Ovary (tissue), 9 donors: Measurements from ENCODE around the gene MYH9. TPM values are rescaled to one million over a fixed set of nuclear protein-coding genes. Genes with fewer than 3 reads are reported as not detected.

Source experiments
- DNase-seq, 5 donors: peaks; one replicate each; pipeline ENCODE4 v3.0.0-alpha.2; 2019 to 2020
- H3K27ac ChIP-seq, 2 donors: fragments of 200-600 bp; one replicate each; pipeline versions ENCODE4 v1.5.1 to v1.8.0; 2019 to 2022
- H3K27me3 ChIP-seq: fragments of 200-600 bp; one replicate; pipeline ENCODE4 v1.8.0; 2022
- H3K36me3 ChIP-seq: fragments of 200-600 bp; sonication (generic); one replicate; pipeline ENCODE4 v1.5.1; 2019
- H3K4me1 ChIP-seq: one replicate; pipeline ENCODE4 v1.8.1; 2013; ENCODE audit warnings: mild to moderate bottlenecking, moderate library complexity; ENCODE audit not compliant: insufficient read depth
- H3K4me3 ChIP-seq: fragments of 200-600 bp; sonication (generic); one replicate; pipeline ENCODE4 v1.5.1; 2017
- H3K9me3 ChIP-seq, 2 donors: fragments of 200-600 bp in 1 of 2; sonication (generic) in 1 of 2; one replicate each; pipeline versions ENCODE4 v1.5.1 to v1.8.1; 2013 to 2019; ENCODE audit warnings: mild to moderate bottlenecking in 1 of 2, moderate library complexity in 1 of 2
- EP300 ChIP-seq: sonication (generic); formaldehyde crosslinking; IDR thresholded peaks from one replicate; pipeline ENCODE4 v1.6.1; 2017; ENCODE audit warnings: antibody characterized with exemption
- POLR2A ChIP-seq: fragments of 450-650 bp; IDR thresholded peaks from one replicate; pipeline ENCODE4 v1.6.1; 2017; ENCODE audit warnings: antibody characterized with exemption, mild to moderate bottlenecking, moderate library complexity
- WGBS, 3 donors: extraction: QIAGEN DNeasy Blood & Tissue Kit in 1 of 3; methylation state at CpG; one replicate each; pipeline versions ENCODE4 v1.1.5 to v1.1.7; 2013 to 2017; 5-methylcytosine and 5-hydroxymethylcytosine counted together
- intact Hi-C, 4 donors: fragments of 100-400 bp; cut with DNase I; formaldehyde crosslinking; loops; one replicate each; pipeline versions ENCODE4 v1.11.0 to v1.15.1; 2022 to 2023
- polyA plus RNA-seq, 2 donors: library from polyadenylated mRNA; stranded (reverse); fragments of 200-250 nt in 1 of 2; fragments of 350-450 nt in 1 of 2; fragmentation: Illumina TruSeq in 1 of 2; extraction: RNeasy Lipid Tissue Mini Kit (QIAGEN cat#74804) in 1 of 2; gene quantifications; one replicate each; pipeline ENCODE4 v1.2.3, GENCODE V29; 2013 to 2014
- total RNA-seq, 7 donors: library from RNA; depleted of rRNA in 2 of 7; stranded (reverse); fragments of >200 nt in 2 of 7; fragmentation: NEBNext Ultra II Directional in 3 of 7; extraction: Animal tissue kit (Norgen Biotek cat#: 25700) in 3 of 7; gene quantifications; one replicate each; pipeline versions ENCODE4 v1.1.0 to v1.2.4, GENCODE V29; 2016 to 2023
- TF ChIP-seq, protein P1 (sequence below), 3 donors: fragments of 450-650 bp in 2 of 3; fragments of 200-600 bp in 1 of 3; IDR thresholded peaks; one replicate each; pipeline versions ENCODE4 v1.5.1 to v1.8.0; 2016 to 2022; ENCODE audit warnings: antibody characterized with exemption in 3 of 3, mild to moderate bottlenecking in 1 of 3
- donor health status: DM: no; HTN: no; CAD: no; lungs with moderate emphysema.
- donor health status: DM: no; HTN: no; CAD: no.
- donor health status: Bipolar disorder and iron deficiency.
- donor health status: DM: yes; HTN: yes; CAD: no.
- donor health status: DM: no; HTN: no; CAD: no.
- donor health status: DM: yes; HTN: yes; CAD: no.

Gene MYH9
- total and polyA plus RNA-seq, 9 donors, result 128 to 530 (median 348) TPM

DNA sequence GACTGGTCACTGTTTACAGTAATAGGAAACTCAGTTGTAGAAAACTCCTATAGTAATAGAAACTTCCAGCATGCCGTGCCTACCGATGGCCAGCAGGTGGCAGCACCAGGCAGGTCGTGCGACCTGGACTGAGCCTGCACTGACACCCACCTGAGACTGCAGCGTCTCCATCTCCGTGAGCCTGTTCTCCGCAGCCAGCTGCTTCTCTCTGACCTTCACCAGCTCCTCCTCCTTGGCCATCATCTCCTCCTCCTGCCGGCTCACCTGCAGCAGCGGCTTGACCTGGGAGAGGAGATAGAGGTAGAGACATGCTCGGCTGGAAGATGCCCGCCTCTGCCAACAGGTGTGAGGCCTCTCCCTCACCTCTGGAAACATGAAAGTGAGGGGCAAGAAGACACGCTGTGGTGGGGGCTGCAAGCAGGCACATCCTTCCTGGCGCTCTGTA is 86.4 kb downstream of the MYH9 start:
- DNase-seq, result peak; percentile 67 to 88 (median 83)
- no peaks in the 10 kb centered on the region for H3K9me3 ChIP-seq
- H3K36me3 ChIP-seq, result peaks cover 4% of the 10 kb centered on the region
- no peak overlapping the region for H3K4me3 ChIP-seq
- intact Hi-C loops, result loop anchor here (1.0 to 5.0 kb wide), 3 partner anchors 166 to 171 kb away; no protein-coding TSS in a partner anchor
- WGBS, 3 donors, result 27 to 34% (median 32%) methylated on average over 13 of the region's 13 CpGs
- no peaks in the 10 kb centered on the region for H3K27me3 ChIP-seq
- H3K4me1 ChIP-seq, result no peaks in the 10 kb centered on the region
- no peak overlapping the region for H3K27ac ChIP-seq
- TF ChIP-seq, protein P1, sequence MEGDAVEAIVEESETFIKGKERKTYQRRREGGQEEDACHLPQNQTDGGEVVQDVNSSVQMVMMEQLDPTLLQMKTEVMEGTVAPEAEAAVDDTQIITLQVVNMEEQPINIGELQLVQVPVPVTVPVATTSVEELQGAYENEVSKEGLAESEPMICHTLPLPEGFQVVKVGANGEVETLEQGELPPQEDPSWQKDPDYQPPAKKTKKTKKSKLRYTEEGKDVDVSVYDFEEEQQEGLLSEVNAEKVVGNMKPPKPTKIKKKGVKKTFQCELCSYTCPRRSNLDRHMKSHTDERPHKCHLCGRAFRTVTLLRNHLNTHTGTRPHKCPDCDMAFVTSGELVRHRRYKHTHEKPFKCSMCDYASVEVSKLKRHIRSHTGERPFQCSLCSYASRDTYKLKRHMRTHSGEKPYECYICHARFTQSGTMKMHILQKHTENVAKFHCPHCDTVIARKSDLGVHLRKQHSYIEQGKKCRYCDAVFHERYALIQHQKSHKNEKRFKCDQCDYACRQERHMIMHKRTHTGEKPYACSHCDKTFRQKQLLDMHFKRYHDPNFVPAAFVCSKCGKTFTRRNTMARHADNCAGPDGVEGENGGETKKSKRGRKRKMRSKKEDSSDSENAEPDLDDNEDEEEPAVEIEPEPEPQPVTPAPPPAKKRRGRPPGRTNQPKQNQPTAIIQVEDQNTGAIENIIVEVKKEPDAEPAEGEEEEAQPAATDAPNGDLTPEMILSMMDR (IDR thresholded peaks at IDR 0.05), result peak; percentile 92 to 95 (median 94)
- TF ChIP-seq POLR2A, result no peak
- TF ChIP-seq EP300, result no peak

DNA sequence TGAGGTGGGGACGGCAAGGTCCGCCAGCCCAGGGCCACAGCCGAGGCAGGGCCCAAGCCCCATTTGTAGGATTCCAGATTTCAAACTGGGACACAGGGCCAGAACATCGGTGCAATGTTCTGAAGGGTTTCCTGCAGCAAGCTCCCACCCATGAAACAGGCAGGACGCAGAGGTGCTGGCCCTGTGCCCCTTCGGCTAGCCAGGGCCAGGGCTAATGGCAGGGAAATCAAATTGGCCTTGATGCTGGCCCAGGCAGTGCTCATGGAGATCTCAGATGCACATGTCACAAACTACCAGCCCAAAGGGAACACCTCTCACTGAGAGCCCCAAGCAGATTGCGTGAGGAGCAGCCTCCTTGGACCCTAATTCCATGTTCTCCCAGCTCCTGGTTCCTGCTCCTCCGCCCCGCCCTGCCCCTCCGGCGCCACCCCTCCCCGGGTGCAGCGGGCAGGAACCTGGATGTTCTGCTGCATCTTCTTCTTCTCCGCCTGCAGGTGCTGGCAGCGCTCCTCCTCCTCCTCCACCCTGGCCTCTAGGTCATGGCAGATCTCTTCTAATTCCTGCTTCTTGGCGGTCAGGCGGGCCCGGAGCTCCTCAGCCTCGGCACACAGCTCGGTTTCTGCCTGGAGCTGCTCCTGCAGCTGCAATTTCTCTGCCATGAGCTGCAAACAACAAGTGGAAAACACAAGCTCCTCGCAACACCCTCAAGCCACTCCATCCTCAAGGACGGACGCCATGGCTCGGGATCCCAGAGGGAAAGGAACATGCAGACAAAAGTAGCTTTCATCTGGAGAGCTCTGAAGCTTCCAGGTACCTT is 87.2 kb downstream of the MYH9 start:
- peaks cover 4% of the 10 kb centered on the region for H3K36me3 ChIP-seq
- no peaks in the 10 kb centered on the region for H3K27me3 ChIP-seq
- WGBS, 3 donors, result 88 to 91% (median 89%) methylated on average over 23 to 24 of the region's 24 CpGs
- DNase-seq, result no peak
- intact Hi-C loops, result loop anchor here (1.0 to 5.0 kb wide), 3 partner anchors 167 to 172 kb away; no protein-coding TSS in a partner anchor
- no peak overlapping the region for H3K4me3 ChIP-seq
- no peaks in the 10 kb centered on the region for H3K4me1 ChIP-seq
- H3K9me3 ChIP-seq, result no peaks in the 10 kb centered on the region
- TF ChIP-seq, protein P1 (IDR thresholded peaks at IDR 0.05), result no peak
- TF ChIP-seq POLR2A (no peak), EP300 (no peak)
- H3K27ac ChIP-seq, result no peak overlapping the region

DNA sequence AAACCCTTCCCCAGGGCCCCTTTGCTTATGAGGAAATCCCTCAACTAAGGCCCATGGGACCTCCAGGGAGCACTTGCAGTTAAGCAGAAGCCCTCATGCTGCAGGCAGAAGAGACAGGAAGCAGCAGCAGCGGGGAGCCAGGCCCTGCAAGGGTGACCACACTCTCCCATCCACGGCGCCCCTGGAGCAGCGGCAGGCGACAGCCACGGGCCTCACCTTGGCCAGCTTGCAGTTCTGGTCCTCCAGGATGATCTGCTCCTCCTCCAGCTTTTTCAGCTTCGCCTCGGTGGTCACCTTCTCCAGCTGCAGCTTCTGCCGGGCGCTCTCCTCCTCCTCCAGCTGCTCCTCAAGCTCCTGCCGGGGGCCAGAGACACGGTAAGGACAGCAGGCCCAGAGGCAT is 87.9 kb downstream of the MYH9 start:
- peaks cover 4% of the 10 kb centered on the region for H3K36me3 ChIP-seq
- no peak for TF ChIP-seq POLR2A
- TF ChIP-seq, protein P1 (IDR thresholded peaks at IDR 0.05), result no peak
- TF ChIP-seq EP300, result no peak
- intact Hi-C loops, result loop anchor here in 3 of 4 donors (2.0 to 5.0 kb wide), 2 partner anchors 167 to 173 kb away; no protein-coding TSS in a partner anchor
- no peaks in the 10 kb centered on the region for H3K27me3 ChIP-seq
- H3K27ac ChIP-seq, result no peak overlapping the region
- DNase-seq, result no peak
- no peaks in the 10 kb centered on the region for H3K9me3 ChIP-seq
- 83 to 87% (median 85%) methylated on average over 12 of the region's 12 CpGs for WGBS, 3 donors
- H3K4me3 ChIP-seq, result no peak overlapping the region
- no peaks in the 10 kb centered on the region for H3K4me1 ChIP-seq

DNA sequence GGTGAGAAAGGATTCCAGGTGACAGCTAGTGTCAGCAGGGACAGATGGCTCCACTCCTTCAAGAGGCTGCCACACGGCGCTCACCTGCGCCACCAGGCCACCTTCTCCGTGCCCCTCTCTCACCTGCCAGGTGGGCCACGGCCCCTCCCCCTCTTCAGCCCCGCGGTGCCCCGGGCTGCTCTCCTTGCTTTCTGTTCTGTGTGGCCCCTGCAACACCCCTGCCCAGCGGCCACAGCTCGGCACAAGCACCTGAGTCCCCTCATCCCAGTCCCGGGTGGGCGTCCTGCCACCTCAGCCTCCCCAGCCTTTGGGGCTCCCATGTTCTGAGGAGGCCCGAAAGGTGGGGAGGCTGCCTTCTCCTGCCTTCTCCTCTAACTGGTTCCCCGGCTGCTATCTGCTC is 88.5 kb downstream of the MYH9 start:
- no peak overlapping the region for H3K27ac ChIP-seq
- H3K4me1 ChIP-seq, result no peaks in the 10 kb centered on the region
- no peak for DNase-seq
- H3K27me3 ChIP-seq, result no peaks in the 10 kb centered on the region
- TF ChIP-seq, protein P1 (IDR thresholded peaks at IDR 0.05), result no peak
- TF ChIP-seq EP300 (no peak), POLR2A (no peak)
- H3K36me3 ChIP-seq, result peaks cover 4% of the 10 kb centered on the region
- 79 to 88% (median 83%) methylated on average over 14 of the region's 14 CpGs for WGBS, 3 donors
- H3K4me3 ChIP-seq, result no peak overlapping the region
- intact Hi-C loops, result no loop called here
- H3K9me3 ChIP-seq, result no peaks in the 10 kb centered on the region
